Mesendoderm (in vitro differentiated cells): ENCODE results near the gene RNF113A. TPM values are rescaled to one million over a fixed set of nuclear protein-coding genes. Genes with fewer than 3 reads are reported as not detected.

Source experiments
- DNase-seq: peaks from one replicate; pipeline ENCODE4 v3.0.0; 2013
- H2AK5ac ChIP-seq: 2 replicates; pipeline ENCODE4 v1.6.1; 2013; ENCODE audit warnings: low read length, inconsistent platforms
- H2BK120ac ChIP-seq: 2 replicates; pipeline ENCODE4 v1.6.1; 2013; ENCODE audit warnings: low read depth, mild to moderate bottlenecking, low read length, moderate library complexity, mixed read lengths
- H2BK15ac ChIP-seq: replicated peaks from 2 replicates; pipeline ENCODE4 v1.6.1; 2013; ENCODE audit warnings: low read depth, mild to moderate bottlenecking, moderate library complexity
- H2BK5ac ChIP-seq: 2 replicates; pipeline ENCODE4 v1.6.1; 2013; ENCODE audit warnings: low read length, inconsistent platforms
- H3K18ac ChIP-seq: 2 replicates; pipeline ENCODE4 v1.6.1; 2013; ENCODE audit warnings: mild to moderate bottlenecking, low read length, mixed read lengths
- H3K23ac ChIP-seq: one replicate; pipeline ENCODE4 v1.6.1; 2013; ENCODE audit warnings: low read length
- H3K27ac ChIP-seq: 2 replicates; pipeline ENCODE4 v1.5.1; 2013; ENCODE audit warnings: low read depth, mild to moderate bottlenecking, inconsistent platforms, low read length, moderate library complexity
- H3K27me3 ChIP-seq: 2 replicates; pipeline ENCODE4 v1.6.1; 2013; ENCODE audit warnings: low read length, control low read depth, mild to moderate bottlenecking, inconsistent platforms; ENCODE audit not compliant: insufficient read depth, poor library complexity
- H3K36me3 ChIP-seq: 2 replicates; pipeline ENCODE4 v1.6.1; 2013; ENCODE audit warnings: low read length, inconsistent platforms; ENCODE audit not compliant: control insufficient read depth, insufficient read depth
- H3K4ac ChIP-seq: one replicate; pipeline ENCODE4 v1.6.1; 2013; ENCODE audit warnings: low read depth, mild to moderate bottlenecking, low read length, moderate library complexity
- H3K4me1 ChIP-seq: 2 replicates; pipeline ENCODE4 v1.6.1; 2013; ENCODE audit warnings: low read depth, low read length, inconsistent platforms; ENCODE audit not compliant: control insufficient read depth
- H3K4me2 ChIP-seq: 2 replicates; pipeline ENCODE4 v1.6.1; 2013; ENCODE audit warnings: low read length
- H3K4me3 ChIP-seq: 2 replicates; pipeline ENCODE4 v1.5.1; 2013; ENCODE audit warnings: mild to moderate bottlenecking, low read length
- H3K56ac ChIP-seq: one replicate; pipeline ENCODE4 v1.6.1; 2013; ENCODE audit warnings: low read length
- H3K79me1 ChIP-seq: 2 replicates; pipeline ENCODE4 v1.6.1; 2013; ENCODE audit warnings: low read length, inconsistent platforms
- H3K79me2 ChIP-seq: 2 replicates; pipeline ENCODE4 v1.6.1; 2013; ENCODE audit warnings: mild to moderate bottlenecking, low read length; ENCODE audit not compliant: control insufficient read depth, insufficient read depth
- H3K9ac ChIP-seq: 2 replicates; pipeline ENCODE4 v1.6.1; 2013; ENCODE audit warnings: low read length, inconsistent platforms
- H4K5ac ChIP-seq: one replicate; pipeline ENCODE4 v1.6.1; 2013; ENCODE audit warnings: low read length
- H4K8ac ChIP-seq: one replicate; pipeline ENCODE4 v1.6.1; 2013; ENCODE audit warnings: low read depth, mild to moderate bottlenecking, control low read depth, low read length, moderate library complexity
- WGBS: extraction: QIAGEN DNeasy Blood & Tissue Kit; methylation state at CpG from one replicate; pipeline ENCODE4 v1.1.7; 2013; ENCODE audit warnings: low lambda C conversion rate, missing lambda C conversion rate; ENCODE audit not compliant: insufficient coverage; ENCODE audit errors: extremely low coverage; 5-methylcytosine and 5-hydroxymethylcytosine counted together
- polyA plus RNA-seq, 2 experiments: library from polyadenylated mRNA; stranded (reverse); fragments of 200-250 nt; gene quantifications; one replicate each; pipeline ENCODE4 v1.2.3, GENCODE V29; 2013

RNF113A gene
- polyA plus RNA-seq (2013, experiment 1 of 2) = 11.9 TPM
- polyA plus RNA-seq (2013, experiment 2 of 2) = 11.3 TPM

DNA sequence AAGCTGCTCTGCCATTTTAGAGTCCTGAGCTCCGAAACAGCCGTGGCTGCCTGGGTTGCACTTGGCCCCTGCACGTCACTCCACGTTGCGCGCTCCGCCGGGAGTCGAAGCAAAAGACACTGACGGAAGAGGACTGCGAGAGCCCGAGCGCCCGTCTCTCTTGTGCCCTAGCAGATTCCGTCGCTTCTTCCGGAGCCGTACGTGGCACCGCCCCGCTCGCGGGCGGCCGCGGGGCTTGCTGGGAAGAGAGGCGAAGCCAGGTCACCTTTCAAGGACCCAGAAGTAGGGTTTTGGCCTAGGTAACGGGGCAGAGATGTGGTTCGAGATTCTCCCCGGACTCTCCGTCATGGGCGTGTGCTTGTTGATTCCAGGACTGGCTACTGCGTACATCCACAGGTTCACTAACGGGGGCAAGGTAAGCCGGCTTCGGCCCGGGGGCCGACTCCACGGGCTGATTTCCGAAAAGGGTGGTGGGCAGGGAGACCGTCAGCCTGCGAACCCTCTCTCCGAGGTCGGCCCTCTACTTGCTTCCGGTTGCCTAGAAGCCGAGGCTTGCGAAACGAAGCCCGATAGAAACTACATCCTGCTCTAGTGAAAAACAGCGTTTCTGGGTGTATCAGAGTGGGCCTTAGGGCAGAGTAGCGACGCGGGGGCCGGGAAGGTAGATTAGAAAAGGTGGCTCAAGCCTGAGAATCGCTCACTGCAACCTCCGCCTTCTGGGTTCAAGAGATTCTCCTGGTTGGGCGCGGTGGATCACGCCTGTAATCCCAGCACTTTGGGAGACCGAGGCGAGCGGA lies at the start of gene RNF113A, which contains the start of gene NDUFA1:
RNF113A (minus strand) TSS at position 135 of the 797 bp plus-strand sequence; CDS start at position 15, 120 bp downstream.
NDUFA1 (plus strand) TSS at position 234 of the 797 bp plus-strand sequence; CDS start at position 314, 80 bp downstream.
- Histone ChIP-seq H3K79me1 (no peaks in the 10 kb centered on the region), H3K79me2 (no peaks in the 10 kb centered on the region), H3K18ac (peak within 1 kb of the TSS; percentile 78), H3K36me3 (no peaks in the 10 kb centered on the region), H3K4me3 (peak within 1 kb of the TSS; percentile 72), H3K4me2 (peak within 1 kb of the TSS; percentile 75), H2BK15ac (no peak within 1 kb of the TSS), H4K5ac (no peak within 1 kb of the TSS), H3K23ac (no peak within 1 kb of the TSS), H3K4ac (peak within 1 kb of the TSS; percentile 55), H3K27ac (peak within 1 kb of the TSS; percentile 83), H2BK5ac (no peak within 1 kb of the TSS), H3K4me1 (no peaks in the 10 kb centered on the region), H2AK5ac (no peak within 1 kb of the TSS), H3K56ac (peak within 1 kb of the TSS; percentile 93), H3K9ac (peak within 1 kb of the TSS; percentile 84), H3K27me3 (no peaks in the 10 kb centered on the region), H2BK120ac (no peak within 1 kb of the TSS), H4K8ac (peak within 1 kb of the TSS; percentile 65)
- DNase-seq = peak; percentile 91
- no CpG with 5 or more reads among the region's 62 CpGs for WGBS

DNA sequence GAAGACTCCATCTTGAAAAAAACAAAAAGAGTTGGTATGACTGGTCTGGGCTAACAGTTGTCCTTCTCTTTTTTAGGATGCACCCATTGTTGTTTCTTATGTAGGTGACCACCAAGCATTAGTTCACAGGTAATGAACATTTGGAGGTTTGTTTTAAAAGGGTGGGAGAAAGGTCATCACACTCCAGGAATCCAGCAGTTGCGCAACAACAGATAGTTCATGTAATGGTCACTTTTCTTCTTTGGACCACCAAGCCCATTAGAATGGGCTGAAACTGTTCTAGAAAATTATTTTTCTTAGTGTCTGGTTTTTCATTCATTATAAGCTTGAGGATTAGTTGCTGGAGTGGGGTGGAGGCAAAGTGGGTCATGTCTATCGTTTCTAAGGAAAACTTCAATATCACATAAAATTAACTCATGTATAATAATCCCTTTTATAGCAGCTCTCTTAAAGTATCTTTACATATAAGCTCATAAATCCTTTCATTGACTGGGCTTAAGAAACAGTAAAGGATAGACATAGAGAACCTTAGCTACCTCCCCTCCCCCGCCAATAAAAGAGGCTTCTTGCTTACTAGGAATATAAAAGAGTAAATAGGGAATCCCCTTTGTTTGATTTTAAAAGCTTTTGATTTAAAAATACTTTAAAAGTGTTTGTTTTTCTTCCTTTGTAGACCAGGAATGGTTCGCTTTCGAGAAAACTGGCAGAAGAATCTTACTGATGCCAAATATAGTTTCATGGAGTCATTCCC lies 48.5 kb upstream of the RNF113A start:
- Histone ChIP-seq H3K27ac (no peak overlapping the region), H3K36me3 (no peaks in the 10 kb centered on the region), H2BK5ac (no peak overlapping the region), H3K27me3 (no peaks in the 10 kb centered on the region), H3K9ac (no peak overlapping the region), H4K5ac (no peak overlapping the region), H4K8ac (no peak overlapping the region), H3K79me2 (no peaks in the 10 kb centered on the region), H2AK5ac (no peak overlapping the region), H3K18ac (no peak overlapping the region), H3K79me1 (no peaks in the 10 kb centered on the region), H3K4me1 (no peaks in the 10 kb centered on the region), H3K23ac (no peak overlapping the region), H2BK15ac (no peak overlapping the region), H3K4me2 (no peak overlapping the region), H3K4me3 (no peak overlapping the region), H3K4ac (no peak overlapping the region), H3K56ac (no peak overlapping the region), H2BK120ac (no peak overlapping the region)
- no CpG with 5 or more reads among the region's 5 CpGs for WGBS
- DNase-seq = no peak

DNA sequence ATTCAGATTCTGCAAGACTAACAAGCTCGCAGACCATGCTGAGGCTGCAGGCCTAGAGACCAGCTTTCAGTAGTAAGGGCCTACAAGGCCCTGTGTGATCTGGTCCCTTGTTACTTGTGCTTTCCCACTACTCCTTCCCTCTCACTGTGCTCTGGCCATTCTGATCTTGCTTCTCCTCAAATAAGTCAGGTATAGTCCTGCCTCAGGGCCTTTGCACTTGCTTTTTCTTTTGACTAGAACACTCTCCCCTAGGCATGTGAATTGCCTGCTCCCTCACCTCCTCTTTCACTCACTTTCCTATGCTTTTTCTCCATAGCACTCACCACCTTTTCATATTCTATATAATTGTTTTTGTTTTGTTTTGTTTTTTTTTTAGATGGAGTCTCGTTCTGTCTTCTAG lies 46.3 kb upstream of the RNF113A start:
- WGBS = no CpG with 5 or more reads among the region's 2 CpGs
- Histone ChIP-seq H2BK15ac (no peak overlapping the region), H3K4ac (no peak overlapping the region), H4K8ac (no peak overlapping the region), H3K4me1 (no peaks in the 10 kb centered on the region), H4K5ac (no peak overlapping the region), H3K18ac (no peak overlapping the region), H2BK5ac (no peak overlapping the region), H3K4me3 (no peak overlapping the region), H3K79me1 (no peaks in the 10 kb centered on the region), H2AK5ac (no peak overlapping the region), H3K9ac (no peak overlapping the region), H3K36me3 (no peaks in the 10 kb centered on the region), H3K56ac (no peak overlapping the region), H3K4me2 (no peak overlapping the region), H3K23ac (no peak overlapping the region), H3K27ac (no peak overlapping the region), H3K79me2 (no peaks in the 10 kb centered on the region), H2BK120ac (no peak overlapping the region), H3K27me3 (no peaks in the 10 kb centered on the region)
- no peak for DNase-seq

GRCh38 chrX:119916310-119916709 lies 44.8 kb upstream of the RNF113A start:
- Histone ChIP-seq H3K56ac (no peak overlapping the region), H3K4me1 (no peaks in the 10 kb centered on the region), H3K4me3 (no peak overlapping the region), H4K8ac (no peak overlapping the region), H3K18ac (no peak overlapping the region), H3K27ac (no peak overlapping the region), H3K9ac (no peak overlapping the region), H3K79me2 (no peaks in the 10 kb centered on the region), H2BK15ac (no peak overlapping the region), H2BK120ac (no peak overlapping the region), H3K4ac (no peak overlapping the region), H2BK5ac (no peak overlapping the region), H3K27me3 (no peaks in the 10 kb centered on the region), H4K5ac (no peak overlapping the region), H3K4me2 (no peak overlapping the region), H3K79me1 (no peaks in the 10 kb centered on the region), H2AK5ac (no peak overlapping the region), H3K36me3 (no peaks in the 10 kb centered on the region), H3K23ac (no peak overlapping the region)
- no peak for DNase-seq
- no CpG with 5 or more reads among the region's 5 CpGs for WGBS

GRCh38 chrX:119900976-119901375 lies 29.4 kb upstream of the RNF113A start:
- Histone ChIP-seq H3K27ac (no peak overlapping the region), H3K4me2 (no peak overlapping the region), H3K9ac (no peak overlapping the region), H3K4ac (no peak overlapping the region), H4K8ac (no peak overlapping the region), H2BK5ac (no peak overlapping the region), H3K4me1 (no peaks in the 10 kb centered on the region), H3K79me1 (no peaks in the 10 kb centered on the region), H3K27me3 (no peaks in the 10 kb centered on the region), H2AK5ac (no peak overlapping the region), H3K4me3 (no peak overlapping the region), H3K18ac (no peak overlapping the region), H3K23ac (no peak overlapping the region), H3K36me3 (no peaks in the 10 kb centered on the region), H2BK120ac (no peak overlapping the region), H4K5ac (no peak overlapping the region), H3K56ac (no peak overlapping the region), H2BK15ac (no peak overlapping the region), H3K79me2 (no peaks in the 10 kb centered on the region)
- no peak for DNase-seq
- WGBS = no CpG with 5 or more reads among the region's 1 CpG
